GM19025 (cell line): ENCODE results near the gene NAT14.

Source experiments
- ATAC-seq: cut with Tn5 transposase; IDR thresholded peaks from one replicate; pipeline ENCODE4 v1.9.1; 2021; ENCODE audit warnings: mild to moderate bottlenecking, low read depth, moderate library complexity; ENCODE audit not compliant: unreplicated experiment

NAT14 gene

DNA sequence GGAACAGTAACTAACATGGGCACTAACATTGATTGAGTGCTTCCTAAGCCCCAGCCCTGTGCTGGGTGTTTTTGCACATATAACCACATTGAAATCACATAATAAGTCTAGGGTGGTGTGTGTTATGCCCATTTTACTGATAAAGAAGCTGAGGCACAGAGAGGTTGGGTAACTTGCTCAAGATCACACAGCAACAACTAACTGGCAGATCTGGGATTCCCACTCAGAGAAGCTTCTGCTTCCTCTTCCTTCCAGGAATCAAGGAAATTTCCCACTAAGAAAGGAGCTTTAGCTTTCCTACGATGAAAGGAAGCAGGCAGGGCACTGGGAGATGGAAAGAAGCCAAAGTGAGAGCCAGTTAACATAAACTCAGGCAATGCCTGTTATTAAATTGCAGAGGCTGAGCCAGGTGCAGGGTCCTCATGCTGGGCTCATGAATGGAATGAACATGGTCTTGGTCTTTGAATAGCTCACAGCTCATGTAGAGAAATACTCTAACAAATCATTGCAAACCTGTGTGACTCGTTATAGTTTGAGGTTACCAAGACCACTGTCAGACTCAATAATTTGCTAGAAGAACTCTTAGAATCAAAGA is 13.4 kb downstream of the NAT14 start:
- ATAC-seq = no peak

DNA sequence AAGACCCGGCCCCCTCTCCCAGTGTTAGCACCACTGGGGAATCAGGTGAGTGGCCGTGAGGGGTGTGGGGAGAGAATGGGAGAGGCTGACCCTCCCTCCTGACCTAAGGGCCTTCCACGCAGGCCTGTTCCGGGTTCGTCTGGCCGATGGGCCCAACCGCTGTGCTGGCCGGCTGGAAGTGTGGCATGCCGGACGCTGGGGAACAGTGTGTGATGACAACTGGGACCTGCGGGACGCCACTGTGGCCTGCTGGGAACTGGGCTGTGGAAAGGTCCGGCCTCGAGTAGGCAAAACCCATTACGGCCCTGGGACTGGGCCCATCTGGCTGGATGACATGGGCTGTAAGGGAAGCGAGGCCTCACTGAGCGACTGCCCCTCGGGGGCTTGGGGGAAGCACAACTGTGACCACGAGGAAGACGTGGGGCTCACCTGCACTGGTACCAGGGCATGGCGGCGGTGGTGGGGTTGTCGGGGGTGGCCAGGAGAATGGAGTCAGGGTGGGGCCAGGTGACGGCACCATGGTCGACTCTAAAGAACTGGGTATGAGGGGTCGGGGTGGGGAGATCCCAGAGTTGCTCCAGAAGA is 15.5 kb downstream of the NAT14 start:
- no peak for ATAC-seq

DNA sequence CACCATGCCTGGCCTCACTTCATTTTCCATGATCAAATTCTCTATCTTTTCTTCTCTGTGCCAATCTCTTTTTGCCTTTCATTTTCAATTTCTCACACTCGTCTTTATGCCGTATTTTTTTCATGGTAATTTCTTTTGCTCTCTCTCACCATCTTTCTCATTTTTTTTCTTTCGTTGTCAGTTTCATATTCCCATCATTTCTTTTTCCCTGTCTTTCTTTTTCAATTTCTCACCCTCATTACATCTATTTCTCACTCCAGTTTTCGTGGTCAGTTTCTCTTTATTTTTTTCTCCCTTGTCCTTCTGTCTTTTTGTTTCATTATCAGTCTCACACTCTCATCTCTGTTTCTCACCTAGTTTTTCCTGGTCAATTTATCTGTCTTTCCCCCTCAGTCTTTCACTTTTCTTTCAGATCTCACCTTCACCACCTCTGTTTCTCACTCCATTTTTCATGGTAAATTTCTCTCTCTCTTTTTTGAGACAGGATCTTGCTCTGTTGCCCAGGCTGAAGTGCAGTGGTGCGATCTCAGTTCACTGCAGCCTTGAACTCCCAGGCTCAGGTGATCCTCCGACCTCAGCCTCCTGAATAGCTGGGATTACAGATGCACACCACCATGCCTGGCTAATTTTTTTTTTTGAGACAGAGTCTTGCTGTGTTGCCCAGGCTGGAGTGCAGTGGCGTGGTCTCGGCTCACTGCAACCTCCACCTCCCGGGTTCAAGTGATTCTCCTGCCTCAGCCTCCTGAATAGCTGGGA is 17.4 kb downstream of the NAT14 start:
- ATAC-seq = no peak

DNA sequence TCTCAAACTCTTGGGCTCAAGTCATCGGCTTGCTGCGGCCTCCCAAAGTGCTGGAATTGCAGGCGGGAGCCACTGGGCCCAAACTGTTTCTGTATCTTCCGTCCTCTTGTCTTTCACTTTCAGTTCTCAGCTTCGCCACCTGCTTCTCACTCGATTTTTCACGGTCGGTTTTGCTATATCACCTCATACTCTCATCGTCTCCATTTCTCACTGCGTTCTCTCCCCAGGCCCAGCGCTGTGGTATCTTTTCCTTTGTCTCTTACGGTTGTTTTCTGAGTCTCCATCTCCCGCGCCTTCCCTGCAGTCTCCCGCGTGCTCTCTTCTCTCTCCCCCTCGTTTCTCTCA is 18.1 kb downstream of the NAT14 start:
- no peak for ATAC-seq

DNA sequence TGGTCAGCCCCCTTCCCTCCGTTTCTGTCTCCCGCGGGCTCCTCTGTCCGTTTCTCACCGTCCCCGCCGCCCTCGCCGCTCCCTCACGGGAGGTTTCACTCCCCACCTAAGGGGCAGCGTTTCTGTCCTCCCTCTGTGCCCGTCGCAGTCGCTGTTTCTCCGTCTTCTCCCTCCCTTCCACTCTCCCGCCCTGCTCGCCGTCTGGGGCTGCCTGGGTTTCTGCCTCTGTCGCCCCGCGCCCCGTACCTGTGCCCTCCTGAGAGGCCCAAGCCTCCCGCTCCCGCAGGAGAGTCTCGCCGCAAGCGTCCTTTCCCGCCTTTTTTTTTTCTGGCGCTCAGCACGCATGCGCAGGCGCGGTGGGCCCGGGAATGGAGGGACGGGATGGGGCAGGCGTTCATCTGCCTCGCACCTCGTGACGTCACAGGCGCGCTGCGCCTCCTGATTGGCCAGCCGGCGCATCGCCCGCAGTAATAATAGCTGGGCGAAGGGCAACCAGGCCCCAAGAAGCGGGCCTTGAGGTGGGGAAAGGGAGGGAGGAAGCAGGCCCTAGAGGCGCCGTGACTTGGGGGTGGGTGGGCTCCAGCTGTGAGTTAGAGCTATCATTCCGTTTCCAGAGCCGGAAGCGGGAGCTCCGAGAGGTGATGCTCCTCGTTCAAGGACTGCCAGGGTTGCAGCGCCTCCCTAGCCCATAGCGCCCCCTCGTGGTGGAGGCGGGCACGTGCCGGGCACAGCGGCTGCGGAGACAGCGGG is 18.7 kb downstream of the NAT14 start:
- ATAC-seq = peak; percentile 91

DNA sequence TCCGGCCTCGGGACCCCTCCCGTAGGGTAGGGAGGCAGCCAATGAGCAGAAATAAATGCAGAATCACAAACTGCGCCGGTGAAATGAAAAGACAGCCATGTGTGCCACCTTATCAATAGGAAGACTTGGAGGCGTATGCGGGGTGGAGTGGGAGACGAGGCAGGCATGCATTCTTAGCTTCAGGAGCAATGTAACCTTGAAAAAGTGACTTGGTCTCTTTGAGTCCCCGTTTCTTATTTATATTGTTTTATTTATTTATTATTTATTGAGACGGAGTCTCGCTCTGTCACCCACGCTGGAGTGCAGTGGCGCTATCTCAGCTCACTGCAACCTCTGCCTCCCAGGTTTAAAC is 19.2 kb downstream of the NAT14 start:
- no peak for ATAC-seq

DNA sequence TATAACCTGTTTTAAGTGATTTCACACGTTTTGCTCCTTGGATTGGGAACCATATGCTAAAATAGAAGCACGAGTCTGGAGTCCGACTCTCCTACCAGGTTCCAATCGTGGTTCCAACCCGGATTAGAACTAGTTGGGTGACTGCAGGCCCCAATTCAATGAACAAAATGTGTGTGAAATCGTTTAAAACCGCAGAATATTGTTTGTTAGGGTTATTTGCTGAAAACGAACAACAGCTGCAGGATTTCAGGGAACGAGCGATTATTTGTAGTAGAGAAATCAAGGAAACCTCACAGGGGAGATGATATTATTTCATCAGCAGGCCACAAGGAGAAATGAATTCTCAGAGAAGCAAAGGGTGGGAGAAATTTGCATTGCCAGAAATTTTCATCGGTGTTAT is 20.0 kb downstream of the NAT14 start:
- ATAC-seq = no peak

DNA sequence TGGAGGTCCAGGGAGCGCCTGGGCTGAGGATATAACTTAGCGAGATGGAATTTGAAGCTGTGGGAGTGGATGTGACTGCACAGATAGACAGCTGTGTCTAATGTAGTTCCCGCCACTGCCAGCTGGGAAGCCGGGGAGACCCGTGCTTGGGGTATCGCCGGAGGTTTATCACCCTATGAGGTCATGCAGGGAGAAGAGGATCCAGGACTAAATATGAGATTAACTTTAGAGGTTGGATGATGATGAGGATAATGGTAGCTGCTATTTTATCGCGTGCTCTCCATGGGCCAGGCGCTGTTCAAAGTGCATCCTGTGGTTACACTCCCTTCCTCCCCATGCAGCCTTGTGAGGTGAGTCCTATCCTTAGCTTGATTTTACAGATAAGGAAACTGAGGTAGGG is 23.1 kb downstream of the NAT14 start:
- ATAC-seq = no peak

DNA sequence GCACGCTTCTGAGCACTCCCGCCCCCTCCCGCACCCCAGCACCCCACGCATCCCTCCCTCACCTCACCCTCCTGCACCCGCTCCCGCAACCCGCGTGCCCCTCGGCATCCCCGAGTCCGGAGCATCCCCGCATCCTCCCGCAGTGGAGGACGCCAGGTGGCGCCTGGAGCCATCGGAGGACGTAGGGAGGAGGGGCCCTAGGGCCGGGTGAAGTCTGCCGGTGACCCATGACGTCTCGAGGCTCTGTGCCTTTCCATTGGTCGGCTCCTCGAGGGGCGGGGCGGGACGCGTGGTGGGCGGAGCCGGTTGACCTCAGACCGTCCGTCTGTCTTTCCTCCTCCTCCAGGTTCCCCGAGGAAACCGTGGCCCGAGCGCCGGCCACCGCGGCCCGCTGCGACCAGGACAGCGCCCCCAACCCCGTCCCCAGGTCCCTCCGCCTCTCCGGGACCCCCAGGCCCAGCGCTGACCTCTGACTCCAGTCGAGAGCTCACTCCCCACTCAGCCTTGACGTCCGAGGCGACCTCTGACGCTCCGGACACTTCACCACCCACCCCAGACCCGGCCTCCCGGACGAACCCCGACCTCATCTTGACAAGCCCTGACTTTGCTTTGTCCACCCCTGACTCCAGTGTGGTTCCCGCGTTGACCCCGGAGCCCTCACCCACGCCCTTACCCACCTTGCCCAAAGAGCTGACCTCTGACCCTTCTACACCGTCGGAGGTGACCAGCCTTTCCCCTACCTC is 32.1 kb downstream of the NAT14 start:
- ATAC-seq = peak; percentile 99

DNA sequence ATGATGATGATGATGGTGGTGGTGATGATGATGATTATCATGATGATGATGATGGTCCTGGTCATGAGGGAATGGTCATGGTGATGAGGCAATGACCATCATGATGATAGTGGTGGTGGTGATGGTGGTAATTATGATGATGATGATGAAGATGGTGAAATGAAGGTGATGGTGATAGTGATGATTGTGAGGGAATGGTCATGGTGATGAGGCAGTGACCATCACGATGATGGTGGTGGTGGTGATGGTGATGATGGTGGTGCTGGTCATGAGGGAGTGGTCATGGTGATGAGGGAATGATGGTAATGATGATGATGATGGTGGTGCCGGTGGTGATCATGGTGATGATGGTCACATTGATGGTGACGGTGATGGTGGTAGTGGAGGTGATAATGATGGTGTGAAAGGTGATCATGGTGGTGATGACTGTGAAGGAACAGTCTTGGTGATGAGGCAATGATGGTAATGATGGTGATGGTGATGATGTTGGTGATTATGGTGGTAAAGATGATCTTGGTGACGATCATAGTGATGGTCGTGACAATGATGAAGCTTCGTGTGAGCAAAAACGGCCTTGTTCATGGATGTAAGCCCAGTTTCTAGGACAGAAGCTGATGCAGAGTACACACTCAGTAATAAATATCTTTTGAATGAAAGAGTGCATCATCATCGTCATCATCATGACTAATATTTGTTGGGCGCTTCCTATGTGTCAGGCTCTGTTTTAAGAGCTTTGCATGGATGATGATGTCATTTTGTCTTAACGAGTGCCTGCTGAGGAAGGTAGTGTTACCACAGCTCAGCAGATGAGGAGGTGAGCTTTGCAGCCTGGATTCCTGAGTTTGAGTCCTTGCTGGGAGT is 34.7 kb downstream of the NAT14 start:
- ATAC-seq = no peak

DNA sequence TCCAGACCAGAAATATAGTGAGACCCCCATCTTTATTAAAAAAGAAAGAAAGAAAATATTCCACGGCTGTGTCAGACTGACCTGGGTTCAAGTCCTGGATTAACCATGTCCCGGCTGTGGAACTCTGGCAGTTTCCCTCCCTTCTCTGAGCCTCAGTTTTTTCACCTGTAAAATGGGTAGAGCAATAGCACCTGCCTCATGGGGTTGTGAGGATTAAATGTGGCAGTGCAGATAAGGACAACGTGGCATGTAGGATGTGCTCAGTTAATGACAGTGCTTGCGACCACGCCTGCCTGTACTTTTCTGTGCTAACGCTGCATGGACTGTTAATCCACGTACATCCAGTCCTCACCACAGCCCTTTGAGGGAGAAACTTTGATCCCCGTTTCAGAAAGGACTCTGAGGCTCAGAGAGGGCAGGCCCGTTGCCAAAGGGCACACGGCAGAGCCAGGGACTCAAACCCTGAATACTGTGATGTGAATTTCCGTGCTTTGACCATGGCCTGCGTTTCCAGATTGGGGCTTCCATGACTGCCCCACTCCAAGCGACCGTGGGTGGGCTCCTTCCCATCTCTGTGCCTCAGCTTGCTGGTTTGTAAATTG is 35.8 kb downstream of the NAT14 start:
- no peak for ATAC-seq

DNA sequence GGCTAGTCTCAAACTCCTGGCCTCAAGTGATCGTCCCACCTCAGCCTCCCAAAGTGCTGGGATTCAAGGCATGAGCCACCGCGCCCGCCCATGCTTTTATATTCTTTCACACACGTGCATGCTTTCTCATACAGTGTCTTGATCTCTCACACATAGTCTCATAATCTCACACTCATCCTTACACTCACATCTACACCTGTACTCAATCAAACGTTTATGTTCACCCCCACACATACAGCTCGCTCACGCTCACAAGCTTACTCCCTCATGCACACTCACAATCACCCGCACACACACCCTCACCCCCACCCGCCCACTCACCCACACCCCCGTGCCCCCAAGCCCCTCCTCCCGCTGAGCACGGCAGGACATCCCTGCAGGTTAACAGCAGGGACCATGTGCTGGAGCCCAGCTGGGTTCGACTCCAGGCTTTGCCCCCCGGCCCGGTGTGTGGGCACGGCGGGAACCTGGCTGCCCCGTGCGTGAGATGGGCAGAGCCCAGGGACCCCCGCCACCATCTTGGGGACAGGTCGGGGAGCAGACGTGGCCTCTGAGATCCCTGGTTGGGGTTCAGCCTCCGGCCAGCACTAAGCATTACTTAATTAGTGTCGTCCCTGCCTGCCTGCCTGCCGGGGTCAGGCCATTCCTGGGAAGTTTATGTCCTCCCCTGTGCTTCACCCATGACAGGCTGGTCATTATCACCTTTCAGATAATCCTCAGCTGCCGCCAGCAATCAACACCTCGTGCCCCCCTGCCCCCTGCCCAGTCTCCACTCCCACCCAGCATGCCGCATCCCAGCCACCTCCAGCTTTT is 40.5 kb downstream of the NAT14 start:
- no peak for ATAC-seq

DNA sequence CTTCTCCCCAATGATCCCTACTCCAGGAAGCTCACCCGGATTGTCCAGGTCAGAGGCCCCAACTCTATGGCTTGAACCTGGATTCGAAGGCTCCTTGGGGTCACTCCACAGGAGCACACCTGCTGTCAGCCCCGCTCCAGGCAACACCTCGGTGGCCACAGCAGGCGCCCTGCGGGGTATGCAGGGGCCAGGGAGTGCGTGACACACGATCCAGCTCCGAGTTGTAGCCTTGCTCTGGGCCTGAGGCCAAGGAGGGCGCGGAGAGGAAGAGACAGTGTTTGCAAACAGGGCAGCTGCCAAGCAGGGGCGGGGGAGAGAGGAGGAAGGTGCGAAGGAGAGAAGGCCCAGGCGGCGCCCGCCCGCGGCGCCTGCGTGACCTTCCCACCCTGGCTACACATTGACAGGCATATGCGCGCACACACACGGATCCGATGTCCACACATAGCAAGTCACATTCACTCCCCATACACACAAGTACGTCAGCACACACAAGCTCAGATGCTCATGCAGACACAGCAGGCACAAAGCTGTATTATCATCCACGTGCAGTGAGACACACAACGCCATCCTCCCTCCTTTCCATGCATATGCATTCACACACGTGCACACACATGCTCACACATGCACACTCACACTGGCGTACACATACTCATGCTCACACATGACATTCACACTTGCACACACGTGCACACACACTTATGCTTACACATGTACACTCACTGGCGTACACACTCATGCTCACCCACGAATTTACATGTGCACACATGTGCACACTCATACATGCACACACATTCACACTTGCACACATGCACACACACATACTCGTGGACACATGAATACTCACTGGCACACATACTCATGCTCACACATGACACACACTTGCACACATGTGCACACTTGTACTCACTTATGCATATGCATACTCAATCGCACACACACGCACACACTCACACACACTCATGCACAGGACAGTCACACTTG is 41.5 kb downstream of the NAT14 start:
- ATAC-seq = no peak

DNA sequence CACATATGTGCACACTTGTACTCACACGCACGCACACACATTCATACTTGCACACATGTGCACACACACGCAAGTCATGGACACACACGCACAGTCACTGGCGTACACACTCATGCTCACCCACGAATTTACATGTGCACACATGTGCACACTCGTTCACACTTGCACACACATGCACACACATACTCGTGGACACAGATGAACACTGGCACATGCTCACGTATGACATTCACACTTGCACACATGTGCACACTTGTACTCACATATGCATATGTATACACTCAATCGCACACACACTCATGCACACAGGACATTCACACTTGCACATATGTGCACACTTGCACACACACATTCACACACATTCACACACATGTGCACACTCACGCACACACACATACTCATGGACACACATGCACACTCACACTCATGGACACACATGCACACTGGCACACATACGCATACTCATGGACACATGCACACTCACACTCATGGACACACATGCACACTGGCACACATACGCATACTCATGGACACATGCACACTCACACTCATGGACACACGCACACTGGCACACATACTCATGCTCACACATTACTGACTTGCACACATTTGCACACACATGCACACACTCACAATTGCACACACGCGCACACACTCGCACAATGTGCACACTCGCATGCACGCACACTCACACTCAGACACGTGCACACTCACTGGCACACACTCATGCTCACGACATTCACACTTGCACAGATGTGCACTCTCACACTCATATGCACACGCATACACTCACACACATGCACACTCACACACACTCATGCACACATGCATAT is 42.4 kb downstream of the NAT14 start:
- ATAC-seq = no peak

DNA sequence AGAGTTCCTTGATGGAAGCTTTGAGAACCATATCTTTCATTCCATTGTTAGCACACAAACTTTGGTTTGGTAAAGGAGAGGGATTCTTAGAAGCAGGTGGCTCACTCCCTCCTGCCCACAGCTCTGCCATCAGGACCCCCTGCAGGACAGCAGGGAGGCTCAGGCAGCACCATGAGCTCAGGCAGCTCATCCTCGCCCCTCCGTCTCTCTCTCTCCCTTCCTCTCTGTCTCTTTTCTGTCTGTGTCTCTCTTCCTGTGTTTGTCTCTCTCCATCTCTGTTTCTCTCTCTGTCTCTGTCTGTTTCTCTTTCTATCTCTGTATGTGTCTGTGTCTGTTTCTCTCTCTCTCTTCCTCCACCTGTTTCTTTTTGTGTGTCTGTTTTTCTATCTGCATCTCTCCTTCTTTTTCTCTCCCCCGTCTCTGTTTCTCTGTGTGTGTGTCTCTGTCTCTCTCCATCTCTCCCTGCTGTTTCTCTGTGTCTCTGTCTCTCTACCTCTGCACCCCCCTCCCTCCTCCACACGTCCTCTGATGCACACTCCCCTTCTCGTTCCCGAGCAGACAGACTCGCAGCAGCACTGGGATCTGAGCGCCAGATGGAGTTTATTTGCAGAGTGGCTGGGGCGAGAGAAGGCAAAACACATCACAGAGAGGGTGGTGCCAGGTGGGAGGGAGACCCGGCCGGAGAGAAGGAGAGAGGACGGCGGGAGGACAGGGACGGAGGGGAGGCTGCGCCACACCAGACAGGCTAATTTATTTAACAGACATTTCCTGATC is 43.2 kb downstream of the NAT14 start:
- no peak for ATAC-seq

DNA sequence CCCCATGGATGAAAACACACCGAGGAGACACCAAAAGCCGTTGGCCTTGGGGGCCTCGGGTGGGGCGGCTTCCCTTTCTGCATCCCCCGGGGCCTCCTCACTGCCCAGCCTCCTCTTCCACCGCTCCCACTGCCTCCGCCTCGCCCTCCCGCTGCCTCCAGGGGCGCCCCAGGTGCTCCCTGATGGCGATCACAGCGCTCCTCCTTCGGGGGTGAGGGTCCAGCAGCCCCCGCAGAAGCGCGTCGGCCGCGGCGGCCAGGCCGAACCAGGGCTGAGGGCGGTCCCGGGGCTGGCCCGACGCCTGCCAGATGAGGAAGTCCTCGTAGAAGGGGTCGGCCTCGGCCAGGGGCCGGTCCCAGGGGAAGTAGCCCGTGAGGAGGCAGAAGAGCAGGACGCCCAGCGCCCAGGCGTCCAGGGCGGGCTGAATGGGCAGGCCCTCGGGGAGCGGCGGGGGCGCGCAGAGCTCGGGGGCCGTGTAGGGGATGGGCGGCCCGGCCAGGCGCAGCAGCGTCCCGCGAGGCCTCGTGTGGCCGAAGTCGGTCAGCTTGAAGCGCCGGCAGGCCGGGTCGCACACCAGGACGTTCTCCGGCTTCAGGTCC is 44.7 kb downstream of the NAT14 start:
- no peak for ATAC-seq
